HG03159 (cell line): Measurements from ENCODE around the gene ZNF582.

Experiments
- ATAC-seq: cut with Tn5 transposase; IDR thresholded peaks from one replicate; pipeline ENCODE4 v1.9.1; 2021; ENCODE audit warnings: mild to moderate bottlenecking, moderate library complexity; ENCODE audit not compliant: unreplicated experiment

ZNF582 gene

DNA sequence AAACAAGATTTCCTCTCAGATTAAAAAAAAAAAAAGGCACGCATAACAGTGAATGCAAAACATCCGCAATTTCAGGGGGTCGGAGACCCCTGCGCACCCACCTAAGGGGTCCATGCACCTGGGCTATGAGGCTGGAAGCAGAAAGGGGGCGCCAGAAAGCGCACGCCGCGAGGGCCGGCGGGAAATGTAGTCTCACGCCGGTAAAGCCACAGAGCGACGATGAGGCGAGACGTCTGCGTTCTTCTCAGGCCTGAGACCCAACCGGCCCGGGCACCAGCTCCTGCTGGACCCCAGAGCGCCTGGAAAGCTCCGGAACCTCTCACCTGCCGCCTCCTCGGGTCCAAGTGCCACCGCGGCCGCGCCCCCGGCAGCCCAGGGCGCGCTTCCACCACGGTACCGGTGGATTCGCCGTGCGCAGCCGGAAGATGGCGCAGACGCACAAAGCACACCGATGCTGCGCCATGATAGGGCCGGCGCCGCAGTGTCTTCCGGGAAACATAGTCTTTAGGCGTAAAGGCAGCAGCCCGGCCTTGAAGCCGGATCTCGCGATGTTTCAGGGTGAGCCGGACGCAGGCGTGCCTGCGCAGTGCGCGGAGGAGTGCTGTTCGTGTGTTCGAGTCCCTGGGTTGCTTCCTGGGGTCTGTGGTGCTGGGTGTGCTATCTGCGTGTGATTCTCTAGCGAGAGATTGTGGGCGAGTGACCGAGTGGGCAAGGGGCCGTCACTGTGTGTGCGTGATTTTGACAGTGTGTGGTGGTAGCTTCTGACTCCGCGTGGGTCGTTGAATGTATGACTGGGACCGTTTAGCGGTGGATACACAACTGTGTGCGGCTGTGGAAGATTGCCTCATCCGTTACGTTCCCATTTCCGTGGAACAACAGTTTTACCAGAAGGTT, at the start of gene ZNF582:
ZNF582 (minus strand) TSS at position 416 of the 894 bp plus-strand sequence. CDS start 1,782 bp downstream, outside the sequence.
- ATAC-seq = peak; percentile 96

DNA sequence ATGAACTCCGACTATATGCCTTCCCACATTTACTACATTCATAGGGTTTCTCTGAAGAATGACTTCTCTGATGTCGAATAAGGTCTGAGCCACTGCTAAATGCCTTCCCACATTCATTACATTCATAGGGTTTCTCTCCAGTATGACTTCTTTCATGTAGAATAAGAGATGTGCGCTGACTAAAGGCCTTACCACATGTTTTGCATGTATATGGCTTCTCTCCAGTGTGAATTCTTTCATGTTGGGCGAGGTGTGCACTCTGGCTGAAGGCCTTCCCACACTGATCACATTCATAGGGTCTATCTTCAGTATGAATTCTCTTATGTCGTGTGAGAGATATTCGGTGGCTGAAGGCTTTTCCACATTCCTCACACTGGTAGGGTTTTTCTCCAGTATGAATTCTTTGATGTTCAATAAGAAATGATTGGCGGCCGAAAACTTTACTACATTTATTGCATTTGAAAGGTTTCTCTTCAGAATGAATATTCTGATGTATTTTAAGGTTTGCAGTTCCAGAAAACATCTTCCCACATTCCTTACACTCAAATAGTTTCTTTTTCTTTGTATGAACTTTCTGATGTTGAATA, 48.0 kb upstream of the ZNF582 start:
- ATAC-seq = no peak

DNA sequence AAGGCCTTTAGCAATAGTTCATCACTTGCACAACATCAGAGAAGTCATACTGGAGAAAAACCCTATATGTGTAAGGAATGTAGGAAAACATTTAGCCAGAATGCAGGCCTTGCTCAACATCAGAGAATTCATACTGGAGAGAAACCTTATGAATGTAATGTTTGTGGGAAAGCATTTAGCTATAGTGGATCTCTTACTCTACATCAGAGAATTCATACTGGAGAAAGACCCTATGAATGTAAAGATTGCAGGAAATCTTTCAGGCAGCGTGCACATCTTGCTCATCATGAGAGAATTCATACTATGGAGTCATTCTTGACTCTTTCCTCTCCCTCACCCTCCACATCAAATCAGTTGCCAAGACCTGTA, 30.6 kb upstream of the ZNF582 start:
- ATAC-seq = no peak

DNA sequence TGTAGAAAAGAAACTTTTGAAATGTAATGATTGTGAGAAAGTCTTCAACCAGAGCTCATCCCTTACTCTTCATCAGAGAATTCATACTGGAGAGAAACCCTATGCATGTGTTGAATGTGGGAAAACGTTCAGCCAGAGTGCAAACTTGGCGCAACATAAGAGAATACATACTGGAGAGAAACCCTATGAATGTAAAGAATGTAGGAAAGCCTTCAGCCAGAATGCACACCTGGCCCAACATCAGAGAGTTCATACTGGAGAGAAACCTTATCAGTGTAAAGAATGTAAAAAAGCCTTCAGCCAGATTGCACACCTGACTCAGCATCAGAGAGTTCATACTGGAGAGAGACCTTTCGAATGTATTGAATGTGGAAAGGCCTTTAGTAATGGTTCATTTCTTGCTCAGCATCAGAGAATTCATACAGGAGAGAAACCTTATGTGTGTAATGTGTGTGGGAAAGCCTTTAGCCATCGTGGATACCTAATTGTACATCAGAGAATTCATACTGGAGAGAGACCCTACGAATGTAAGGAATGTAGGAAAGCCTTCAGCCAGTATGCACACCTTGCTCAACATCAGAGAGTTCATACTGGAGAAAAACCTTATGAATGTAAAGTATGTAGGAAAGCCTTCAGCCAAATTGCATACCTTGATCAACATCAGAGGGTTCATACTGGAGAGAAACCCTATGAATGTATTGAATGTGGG, 30.1 kb upstream of the ZNF582 start:
- no peak for ATAC-seq

DNA sequence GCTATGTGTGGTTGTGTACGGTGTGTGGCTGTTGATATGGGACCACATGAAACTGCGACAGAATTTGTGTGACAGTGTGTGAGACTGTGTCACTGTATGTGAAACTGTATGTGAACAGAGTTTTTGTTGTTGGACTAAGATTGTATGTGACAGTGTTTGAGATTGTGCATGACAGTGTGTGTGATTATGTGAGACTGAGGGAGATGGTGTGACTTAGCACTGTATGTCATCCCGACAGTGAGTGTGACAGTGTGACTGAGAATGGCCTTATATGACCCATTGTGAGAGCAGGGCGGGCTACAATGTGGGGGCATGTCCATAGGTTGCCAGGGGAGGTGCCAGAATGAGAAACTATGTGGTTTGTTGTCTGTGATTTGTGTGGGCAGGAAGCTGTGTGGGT, 11.7 kb upstream of the ZNF582 start:
- ATAC-seq = no peak

DNA sequence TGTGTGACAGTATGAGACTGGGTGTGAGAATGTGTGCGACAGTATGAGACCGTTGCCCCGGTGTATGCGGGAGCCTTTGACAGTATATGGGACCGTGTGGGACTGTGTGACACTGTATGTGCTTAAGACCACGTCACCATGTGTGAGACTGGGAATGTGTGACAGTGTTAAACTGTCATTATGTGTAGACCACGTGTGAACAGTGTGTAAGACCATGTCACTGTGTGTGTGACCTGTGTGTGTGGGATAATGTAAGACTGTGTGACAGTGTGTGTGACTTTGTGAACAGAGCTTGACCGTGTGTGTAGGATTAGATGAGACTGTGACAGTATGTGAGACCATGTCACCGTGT, 11.3 kb upstream of the ZNF582 start:
- ATAC-seq = no peak

DNA sequence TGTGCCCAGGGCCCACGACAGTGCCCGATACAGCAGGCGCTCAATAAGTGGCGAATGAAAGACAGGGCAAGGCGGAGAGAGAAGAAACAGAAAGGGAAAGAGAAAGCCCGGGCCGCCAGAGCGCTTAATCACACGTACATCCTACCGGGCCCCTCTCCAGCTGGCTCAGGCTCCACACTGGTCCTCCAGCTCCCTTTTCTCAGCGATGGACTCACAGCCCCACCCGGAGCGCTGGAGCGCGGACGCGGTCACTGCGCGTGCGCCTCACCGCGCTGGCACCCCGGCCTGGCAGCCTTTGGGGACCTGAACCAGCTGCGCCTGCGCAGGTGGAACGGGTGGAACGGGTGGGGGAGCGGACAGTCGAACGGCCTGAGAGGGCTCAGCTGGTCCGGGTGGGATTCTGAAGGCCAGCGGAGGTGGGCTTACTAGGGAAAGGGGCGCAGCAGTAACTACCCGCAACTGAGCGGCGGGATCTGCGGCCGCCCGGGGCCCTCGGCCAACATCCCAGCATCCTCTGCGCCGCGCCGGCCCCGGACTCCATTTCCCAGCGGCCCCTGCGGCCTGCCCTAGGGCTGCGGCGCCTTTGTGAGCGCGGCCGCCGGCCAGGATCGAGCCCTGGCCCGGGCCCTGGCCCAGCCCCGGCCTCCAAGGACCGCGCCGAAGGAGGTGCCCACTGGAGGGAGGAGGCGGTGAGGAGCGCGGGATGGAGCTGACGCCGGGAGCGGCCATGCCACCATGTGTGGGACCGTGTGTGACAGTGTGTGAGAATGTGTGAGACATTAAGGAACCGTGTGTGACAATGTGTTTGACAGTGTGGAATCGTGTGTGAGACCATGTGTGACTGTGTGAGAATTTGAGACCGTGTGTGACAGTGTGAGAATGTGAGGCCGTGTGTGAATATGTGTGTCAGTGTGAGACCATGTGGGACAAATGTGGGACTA, 10.7 kb upstream of the ZNF582 start, which contains the start of gene ZNF583:
ZNF583 (plus strand) TSS at position 569 of the 941 bp plus-strand sequence. CDS start 2,783 bp downstream, outside the sequence.
- ATAC-seq = peak; percentile 86

DNA sequence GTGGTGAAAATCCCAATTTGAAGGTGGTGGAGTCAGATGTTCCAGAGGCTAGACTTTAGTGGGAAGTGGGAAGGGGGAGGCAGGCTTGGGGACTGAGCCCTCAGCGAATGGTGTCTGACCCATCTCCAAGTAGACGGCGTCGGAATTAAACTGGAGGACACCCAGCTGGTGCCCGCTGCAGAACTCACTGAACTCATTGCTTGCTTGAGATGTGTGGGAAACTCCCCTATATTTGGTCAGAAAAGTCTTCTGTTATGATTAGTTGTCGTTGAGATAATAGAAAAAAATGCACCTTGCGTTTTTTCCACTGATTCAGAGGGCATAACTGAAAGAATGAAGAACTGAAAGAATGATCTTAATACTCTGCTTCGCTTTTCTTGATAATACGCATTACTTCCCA, 9.9 kb upstream of the ZNF582 start:
- ATAC-seq = peak; percentile 26

DNA sequence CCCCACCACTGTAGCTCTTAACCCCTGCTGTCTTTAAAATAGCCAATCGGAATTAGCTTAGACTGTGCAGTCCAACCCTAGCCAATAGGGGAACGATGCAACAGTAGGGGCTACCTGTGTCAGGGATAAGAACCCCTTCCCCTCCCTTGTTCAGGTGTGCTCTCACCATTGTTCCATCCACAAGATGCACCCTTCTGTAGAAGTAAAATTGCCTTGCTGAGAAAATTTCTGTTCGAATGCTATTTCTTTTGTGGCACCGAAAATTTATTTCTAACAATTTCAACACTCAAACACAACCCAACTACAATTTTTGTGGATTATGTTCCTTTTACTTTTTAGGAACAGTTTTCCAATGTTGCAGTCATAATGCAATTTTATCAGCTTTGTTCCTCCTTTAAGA, 7.2 kb upstream of the ZNF582 start:
- ATAC-seq = no peak

DNA sequence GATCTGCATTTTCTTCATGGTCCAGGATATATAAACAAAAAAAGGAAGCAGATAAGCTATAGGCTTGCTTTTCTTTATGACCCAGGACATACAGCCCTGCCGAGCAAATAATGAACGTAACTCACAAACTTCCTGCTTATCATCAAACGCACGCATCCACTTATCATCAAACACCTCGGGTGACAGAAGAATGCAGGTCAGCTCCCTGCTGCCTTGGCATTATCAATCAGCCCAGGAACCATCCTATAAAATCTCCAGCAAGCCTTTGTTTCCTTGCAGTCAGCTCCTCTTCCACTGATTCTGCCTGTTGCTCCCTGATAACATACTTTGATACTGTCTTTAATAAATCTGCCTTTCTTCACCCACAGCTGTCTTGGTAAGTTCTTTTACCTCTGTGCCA, 5.5 kb upstream of the ZNF582 start:
- ATAC-seq = no peak

DNA sequence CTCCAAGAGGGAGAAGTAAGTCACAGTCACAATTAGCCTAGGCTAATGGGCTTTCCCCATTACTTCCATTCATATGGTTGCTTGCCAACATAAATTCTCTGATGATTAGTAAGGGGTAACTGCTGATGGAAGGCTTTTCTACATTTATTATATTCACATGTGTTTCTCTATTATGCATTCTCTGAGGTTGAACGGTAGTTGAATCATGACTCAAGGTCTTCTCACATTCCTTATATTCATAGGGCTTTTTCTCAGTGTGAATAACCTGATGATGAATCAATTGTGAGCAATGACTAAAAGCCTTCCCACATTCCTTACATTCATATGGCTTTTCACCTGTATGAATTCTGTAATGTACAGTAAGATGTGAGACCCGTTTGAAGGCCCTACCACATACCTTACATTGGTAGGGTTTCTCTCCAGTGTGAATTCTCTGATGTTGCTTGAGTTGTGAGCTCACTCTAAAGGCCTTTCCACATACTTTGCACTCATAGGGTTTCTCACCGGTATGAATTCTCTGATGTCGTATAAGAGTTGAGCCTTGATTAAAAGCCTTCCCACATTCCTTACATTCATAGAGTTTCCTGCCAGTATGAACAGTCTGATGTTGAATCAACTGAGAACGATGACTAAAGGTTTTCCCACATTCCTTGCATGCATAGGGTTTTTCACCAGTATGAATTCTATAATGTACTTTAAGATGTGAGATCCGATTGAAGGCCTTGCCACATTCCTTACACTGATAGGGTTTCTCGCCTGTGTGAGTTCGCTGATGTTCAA, 9.3 kb downstream of the ZNF582 start:
- no peak for ATAC-seq

DNA sequence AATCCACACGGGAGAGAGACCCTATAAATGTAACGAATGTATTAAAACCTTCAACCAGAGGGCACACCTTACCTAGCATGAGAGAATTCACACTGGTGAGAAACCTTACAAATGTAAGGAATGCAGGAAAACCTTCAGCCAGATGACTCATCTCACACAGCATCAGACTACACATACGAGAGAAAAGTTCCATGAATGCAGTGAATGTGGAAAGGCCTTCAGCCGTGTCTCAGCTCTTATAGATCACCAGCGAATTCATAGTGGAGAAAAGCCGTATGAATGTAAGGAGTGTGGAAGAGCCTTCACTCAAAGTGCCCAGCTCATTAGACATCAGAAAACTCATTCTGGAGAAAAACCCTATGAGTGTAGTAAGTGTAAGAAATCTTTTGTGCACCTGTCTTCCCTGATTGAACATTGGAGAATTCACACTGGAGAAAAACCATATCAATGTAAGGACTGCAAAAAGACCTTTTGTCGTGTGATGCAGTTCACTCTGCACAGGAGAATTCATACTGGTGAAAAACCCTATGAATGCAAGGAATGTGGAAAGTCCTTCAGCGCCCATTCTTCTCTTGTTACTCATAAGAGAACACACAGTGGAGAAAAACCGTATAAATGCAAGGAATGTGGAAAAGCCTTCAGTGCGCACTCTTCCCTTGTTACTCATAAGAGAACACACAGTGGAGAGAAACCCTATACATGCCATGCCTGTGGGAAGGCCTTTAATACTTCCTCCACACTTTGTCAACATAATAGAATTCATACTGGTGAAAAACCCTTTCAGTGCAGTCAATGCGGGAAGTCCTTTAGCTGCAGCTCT, 16.0 kb downstream of the ZNF582 start:
- no peak for ATAC-seq

DNA sequence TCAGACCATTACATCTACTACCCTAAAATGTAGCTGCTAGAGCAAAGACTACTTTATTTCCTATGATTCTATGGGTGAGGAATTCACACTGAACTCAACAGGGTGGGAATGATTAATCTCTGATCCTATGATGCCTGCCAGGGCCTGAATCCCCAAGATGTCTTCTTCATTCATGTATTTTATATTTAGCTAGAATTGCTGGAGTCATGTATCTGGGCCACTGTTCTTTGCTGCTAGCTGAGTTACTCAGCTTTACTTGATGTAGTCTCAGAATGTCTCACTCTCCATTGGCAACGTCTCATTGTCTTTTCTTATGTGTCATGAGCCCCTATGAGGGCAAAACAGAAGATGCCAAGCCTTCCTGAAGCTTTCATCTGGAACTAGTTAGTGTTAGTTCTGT, 21.1 kb downstream of the ZNF582 start:
- ATAC-seq = no peak

DNA sequence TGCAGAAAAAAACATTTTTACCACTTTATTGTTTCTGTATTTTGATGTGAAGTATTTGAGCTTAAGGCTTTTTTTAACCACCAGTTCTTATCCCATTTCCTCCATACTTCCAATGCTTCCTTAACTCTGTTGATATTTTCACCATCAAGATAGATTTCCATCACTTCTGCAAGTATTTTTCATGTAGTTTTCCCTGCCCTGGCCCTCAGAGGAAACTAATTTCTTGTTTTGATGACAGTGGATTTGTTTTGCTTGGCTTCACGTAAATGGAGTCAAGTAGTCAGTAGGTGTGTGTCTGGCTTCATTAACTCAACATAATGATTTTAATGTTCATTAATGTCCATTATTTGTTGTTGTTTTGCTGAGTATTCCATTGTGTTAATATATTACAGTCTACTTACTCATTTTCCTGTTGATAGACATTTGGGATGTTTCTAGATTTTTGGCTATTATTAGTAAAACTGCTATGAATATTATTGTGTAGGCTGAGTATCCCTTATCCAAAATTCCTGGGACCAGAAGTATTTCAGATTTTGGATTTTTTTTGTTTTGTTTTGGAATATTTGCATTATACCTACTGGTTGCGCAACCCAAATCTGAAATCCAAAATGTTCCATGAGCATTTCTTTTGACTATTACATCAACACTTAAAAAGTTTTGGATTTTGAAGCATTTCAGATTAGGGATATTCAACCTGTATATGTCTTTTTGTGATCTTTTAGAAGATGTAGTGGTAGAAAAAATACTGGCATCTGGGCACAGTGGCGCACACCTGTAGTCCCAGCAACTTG, 23.3 kb downstream of the ZNF582 start:
- ATAC-seq = no peak

DNA sequence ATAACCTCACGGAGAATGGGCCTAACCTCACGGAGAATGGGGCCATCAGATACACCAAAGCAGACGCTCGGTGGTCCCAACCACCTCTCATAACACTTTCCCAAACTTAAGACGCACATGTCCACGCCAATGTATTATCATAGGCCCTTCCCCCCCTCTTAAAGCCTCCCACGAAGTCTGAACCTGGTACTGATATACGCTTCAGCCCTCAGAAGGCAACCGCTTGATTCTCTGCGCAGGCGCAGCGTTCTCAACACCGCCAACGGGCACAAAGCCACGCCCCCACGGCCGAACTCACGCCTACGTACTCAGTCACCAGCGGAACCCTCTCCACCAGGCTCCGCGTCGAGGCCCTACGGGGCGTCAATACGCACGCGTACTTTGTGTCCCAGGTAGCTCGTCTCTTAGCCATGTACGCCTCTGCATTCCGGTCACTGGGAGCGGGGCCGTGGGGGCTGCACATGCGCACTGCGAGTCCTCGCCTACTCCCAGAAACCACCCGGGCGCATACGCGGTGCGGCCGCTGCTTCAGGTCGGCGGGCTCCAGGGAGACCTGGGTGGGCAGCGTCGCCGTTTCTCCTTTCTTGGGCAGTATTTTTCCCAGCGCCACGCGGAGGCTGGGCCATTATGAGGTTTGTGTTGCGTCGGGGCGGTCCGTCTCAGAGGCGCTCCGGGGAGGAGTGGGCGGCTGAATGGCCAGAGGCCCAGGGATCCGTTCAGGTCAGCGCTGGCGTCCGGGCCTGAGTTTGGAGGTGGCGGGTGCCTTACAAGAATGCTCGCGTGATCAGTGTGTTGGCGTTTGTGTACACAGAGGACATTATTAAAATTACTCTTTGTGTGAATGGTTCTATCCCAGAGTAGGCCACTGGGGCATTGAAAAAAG, 25.3 kb downstream of the ZNF582 start:
- peak; percentile 82 for ATAC-seq

DNA sequence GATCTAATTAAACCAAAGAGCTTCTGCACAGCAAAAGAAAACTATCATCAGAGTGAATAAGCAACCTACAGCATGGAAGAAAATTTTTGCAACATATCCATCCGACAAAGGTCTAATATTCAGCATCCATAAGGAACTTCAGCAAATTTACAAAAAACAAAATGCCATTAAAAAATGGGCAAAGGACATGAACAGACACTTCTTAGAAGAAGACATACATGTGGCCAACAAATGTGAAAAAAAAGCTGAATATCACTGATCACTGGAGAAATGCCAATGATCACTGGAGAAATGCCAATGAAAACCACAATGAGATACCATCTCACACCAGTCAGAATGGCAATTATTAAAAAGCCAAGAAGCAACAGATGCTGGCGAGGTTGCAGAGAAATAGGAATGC, 32.5 kb downstream of the ZNF582 start:
- ATAC-seq = no peak

DNA sequence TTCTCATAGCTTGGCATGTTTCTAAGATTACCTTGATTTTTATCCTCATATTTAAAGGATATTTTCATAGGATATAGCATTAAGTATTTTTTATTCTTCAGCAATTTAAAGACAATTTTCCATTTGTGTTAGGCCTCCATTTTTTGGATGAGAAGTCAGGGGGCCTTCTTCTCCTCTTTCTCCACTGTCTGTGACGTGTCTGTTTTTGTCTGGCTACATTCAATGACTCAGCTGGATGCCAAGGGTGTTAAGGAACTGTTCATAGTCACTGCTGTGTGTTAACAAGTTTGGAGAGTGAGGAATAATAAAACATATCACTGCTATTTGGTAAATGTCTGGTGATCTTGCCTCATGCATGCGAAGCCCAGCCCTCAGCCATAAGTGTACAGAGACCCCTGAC, 36.4 kb downstream of the ZNF582 start:
- ATAC-seq = no peak
